Breast epithelium (tissue), 4 donors: ENCODE measurements around the gene PEX16. TPM values are rescaled to one million over a fixed set of nuclear protein-coding genes. Genes with fewer than 3 reads are reported as not detected.

Source experiments
- DNase-seq, 2 donors: peaks; one replicate each; pipeline ENCODE4 v3.0.0-alpha.2; 2019; ENCODE audit warnings: low spot score in 2 of 2
- H3K27ac ChIP-seq, 2 donors: fragments of 200-600 bp; sonication (generic) in 1 of 2; one replicate each; pipeline ENCODE4 v1.5.1; 2016 to 2019; ENCODE audit warnings: mild to moderate bottlenecking in 1 of 2
- H3K27me3 ChIP-seq, 2 donors: fragments of 200-600 bp; sonication (generic) in 1 of 2; one replicate each; pipeline versions ENCODE4 v1.5.1 to v1.6.0; 2017 to 2019; ENCODE audit warnings: control low read depth in 1 of 2, mild to moderate bottlenecking in 1 of 2
- H3K36me3 ChIP-seq: fragments of 200-600 bp; one replicate; pipeline ENCODE4 v1.5.1; 2019
- H3K4me1 ChIP-seq, 2 donors: fragments of 200-600 bp; sonication (generic); one replicate each; pipeline ENCODE4 v1.5.1; 2016 to 2019; ENCODE audit warnings: control low read depth in 1 of 2
- H3K4me3 ChIP-seq, 3 donors: fragments of 200-600 bp; sonication (generic); 1 replicate in 2 of 3; 2 replicates in 1 of 3; pipeline ENCODE4 v1.5.1; 2016 to 2019; ENCODE audit warnings: mild to moderate bottlenecking in 3 of 3, moderate library complexity in 2 of 3
- H3K9me3 ChIP-seq, 2 donors: fragments of 200-600 bp; sonication (generic) in 1 of 2; one replicate each; pipeline ENCODE4 v1.5.1; 2016 to 2019; ENCODE audit warnings: control low read depth in 1 of 2
- CTCF ChIP-seq, 3 donors: fragments of 450-650 bp; IDR thresholded peaks; one replicate each; pipeline ENCODE4 v1.5.1; 2016 to 2017; ENCODE audit warnings: antibody characterized with exemption in 3 of 3, mild to moderate bottlenecking in 3 of 3, moderate library complexity in 3 of 3
- POLR2A ChIP-seq: fragments of 450-650 bp; IDR thresholded peaks from one replicate; pipeline ENCODE4 v1.6.1; 2016; ENCODE audit warnings: antibody characterized with exemption, mild to moderate bottlenecking, moderate library complexity
- POLR2AphosphoS5 ChIP-seq, 3 donors: sonication (generic); formaldehyde crosslinking; IDR thresholded peaks; one replicate each; pipeline ENCODE4 v1.6.1; 2017; ENCODE audit warnings: antibody characterized with exemption in 3 of 3
- intact Hi-C: fragments of 100-400 bp; cut with DNase I; formaldehyde crosslinking; loops from one replicate; pipeline ENCODE4 v1.15.1; 2023; ENCODE audit warnings: low total_unique reads
- total RNA-seq, 3 donors: library from RNA; depleted of rRNA; stranded (reverse); fragments of >200 nt; gene quantifications; one replicate each; pipeline ENCODE4 v1.1.0, GENCODE V29; 2016

Gene PEX16
- total RNA-seq, 3 donors from 2014 or later = 22.1 to 32.8 (median 25.6) TPM

GRCh38 chr11:45871638-45872037 is 46.0 kb downstream of the PEX16 start:
- no peak overlapping the region for H3K4me3 ChIP-seq
- no peaks in the 10 kb centered on the region for H3K4me1 ChIP-seq
- no peaks in the 10 kb centered on the region for H3K9me3 ChIP-seq
- H3K27me3 ChIP-seq = no peaks in the 10 kb centered on the region
- TF ChIP-seq POLR2AphosphoS5 (IDR thresholded peaks at IDR 0.05) (no peak), CTCF (IDR thresholded peaks at IDR 0.05) (no peak), POLR2A (no peak)
- H3K36me3 ChIP-seq = peaks cover 40% of the 10 kb centered on the region
- intact Hi-C loops = no loop called here
- no peak for DNase-seq
- H3K27ac ChIP-seq = no peak overlapping the region

GRCh38 chr11:45870706-45871105 is 47.0 kb downstream of the PEX16 start:
- peaks cover 40% of the 10 kb centered on the region for H3K36me3 ChIP-seq
- H3K4me1 ChIP-seq = no peaks in the 10 kb centered on the region
- intact Hi-C loops = no loop called here

GRCh38 chr11:45869551-45869950 is 48.1 kb downstream of the PEX16 start:
- Histone ChIP-seq H3K27me3 (no peaks in the 10 kb centered on the region), H3K36me3 (peaks cover 40% of the 10 kb centered on the region), H3K9me3 (no peaks in the 10 kb centered on the region), H3K4me3 (no peak overlapping the region), H3K4me1 (no peaks in the 10 kb centered on the region), H3K27ac (no peak overlapping the region)
- DNase-seq = no peak
- intact Hi-C loops = no loop called here
- TF ChIP-seq POLR2A (no peak), CTCF (IDR thresholded peaks at IDR 0.05) (no peak), POLR2AphosphoS5 (IDR thresholded peaks at IDR 0.05) (no peak)

More at GRCh38 chr11:45870706-45871105, 47.0 kb downstream of the PEX16 start:
- TF ChIP-seq POLR2A (no peak), POLR2AphosphoS5 (IDR thresholded peaks at IDR 0.05) (no peak), CTCF (IDR thresholded peaks at IDR 0.05) (no peak)
- H3K27me3 ChIP-seq = no peaks in the 10 kb centered on the region
- no peak for DNase-seq
- H3K9me3 ChIP-seq = no peaks in the 10 kb centered on the region
- no peak overlapping the region for H3K4me3 ChIP-seq
- no peak overlapping the region for H3K27ac ChIP-seq

- H3K27ac ChIP-seq = no peak overlapping the region
- TF ChIP-seq POLR2AphosphoS5 (IDR thresholded peaks at IDR 0.05) = no peak
- no peak for TF ChIP-seq POLR2A
- no peak for TF ChIP-seq CTCF (IDR thresholded peaks at IDR 0.05)
- no peak overlapping the region for H3K4me3 ChIP-seq
- intact Hi-C loops = no loop called here
- H3K4me1 ChIP-seq = peaks cover 7 to 9% of the 10 kb centered on the region in 2 donors
- no peaks in the 10 kb centered on the region for H3K9me3 ChIP-seq
- H3K36me3 ChIP-seq = peaks cover 25% of the 10 kb centered on the region
- no peak for DNase-seq
- no peaks in the 10 kb centered on the region for H3K27me3 ChIP-seq
Observed at GRCh38 chr11:45864041-45864440, 53.6 kb downstream of the PEX16 start.

- Histone ChIP-seq H3K9me3 (no peaks in the 10 kb centered on the region), H3K4me1 (peaks cover 19 to 32% of the 10 kb centered on the region in 2 donors), H3K27ac (peak overlapping the region; percentile 86 to 87), H3K27me3 (no peaks in the 10 kb centered on the region), H3K4me3 (no peak overlapping the region), H3K36me3 (peaks cover 10% of the 10 kb centered on the region)
- TF ChIP-seq POLR2AphosphoS5 (IDR thresholded peaks at IDR 0.05) (no peak), CTCF (IDR thresholded peaks at IDR 0.05) (no peak), POLR2A (no peak)
- no peak for DNase-seq
- intact Hi-C loops = no loop called here
Observed at GRCh38 chr11:45860764-45861510, 56.7 kb downstream of the PEX16 start.
